ENCODE data around the gene CNTN4.
"Not testable (repeated sequence)": the region's sequence is repeated elsewhere in the genome, so short reads cannot be mapped to it uniquely, and the experiment has no call there.

CNTN4 gene

DNA sequence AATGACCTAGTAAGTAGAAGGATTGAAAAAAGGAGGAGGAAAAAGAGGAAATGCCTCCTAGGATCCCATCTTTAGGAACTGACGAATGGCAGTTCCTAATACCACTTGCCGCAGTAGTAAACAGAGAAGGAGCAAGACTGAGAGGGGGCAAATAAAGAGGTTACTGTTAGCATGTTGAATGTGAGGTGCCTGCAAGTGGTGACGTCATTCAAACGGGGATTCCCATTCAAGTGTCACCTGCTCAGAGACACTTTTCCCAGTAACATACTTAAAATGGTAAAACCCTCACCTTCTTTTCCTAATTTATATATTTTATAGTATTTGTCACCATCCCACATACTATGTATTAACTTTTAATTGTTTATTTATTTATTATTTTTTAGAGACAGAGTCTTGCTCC, 832.6 kb downstream of the CNTN4 start:
- no peak for DNase-seq

DNA sequence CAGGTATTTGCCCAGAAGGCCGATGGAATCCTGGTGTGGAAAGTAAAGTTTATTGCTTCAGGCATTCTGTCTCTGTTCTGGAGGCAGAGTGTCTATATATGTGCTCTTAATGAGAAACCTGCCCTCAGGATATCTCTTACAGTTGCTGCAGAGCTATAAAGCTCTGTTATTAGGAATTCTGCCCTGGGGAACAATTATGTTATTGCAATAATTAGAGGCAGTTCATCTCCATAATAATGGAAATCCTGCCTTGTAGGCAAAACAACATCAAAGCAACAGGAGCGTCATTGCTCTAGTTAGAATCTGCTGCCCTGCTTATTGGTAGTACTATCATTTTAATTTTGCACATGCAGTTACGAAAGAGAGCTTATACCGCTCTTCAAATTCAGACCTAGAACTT, 835.9 kb downstream of the CNTN4 start:
- DNase-seq = no peak

DNA sequence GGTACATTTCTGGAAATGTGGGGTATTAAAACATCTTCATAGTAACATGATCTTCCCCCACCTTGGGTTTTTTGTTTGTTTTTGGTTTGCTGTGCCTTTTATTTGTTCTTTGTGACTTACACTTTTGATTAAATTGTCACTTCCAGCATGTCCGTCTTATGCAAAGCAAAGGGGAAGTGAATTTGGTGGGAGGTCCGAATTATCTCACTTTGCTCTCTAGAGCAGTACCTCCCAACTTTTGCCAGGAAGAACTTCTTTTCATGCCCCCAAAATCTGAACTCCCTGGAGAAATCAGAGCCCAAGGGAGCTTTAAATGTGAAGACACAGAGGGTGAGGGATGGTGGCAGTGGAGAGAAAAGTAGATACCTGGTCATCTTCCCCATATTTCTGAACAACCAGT, 838.4 kb downstream of the CNTN4 start:
- no peak for DNase-seq

DNA sequence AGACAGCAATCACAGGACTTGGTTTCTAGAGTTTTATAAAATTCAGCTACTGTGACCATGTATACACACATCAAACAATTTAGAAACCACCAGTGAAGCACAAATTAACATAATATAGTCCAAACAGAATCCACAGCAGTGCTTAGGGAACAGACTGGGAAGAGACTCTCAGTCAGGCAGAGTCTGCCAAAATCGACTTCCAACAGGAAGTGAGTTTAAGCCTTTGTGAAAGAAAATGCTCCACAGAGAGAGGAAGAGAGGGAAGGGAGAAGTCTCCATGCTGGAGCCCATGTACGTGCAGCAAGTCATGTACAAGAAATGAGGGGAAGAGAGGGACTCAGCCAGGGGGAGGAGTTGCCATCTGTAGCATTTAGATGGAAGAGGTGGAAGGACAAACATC, 838.9 kb downstream of the CNTN4 start:
- DNase-seq = no peak

DNA sequence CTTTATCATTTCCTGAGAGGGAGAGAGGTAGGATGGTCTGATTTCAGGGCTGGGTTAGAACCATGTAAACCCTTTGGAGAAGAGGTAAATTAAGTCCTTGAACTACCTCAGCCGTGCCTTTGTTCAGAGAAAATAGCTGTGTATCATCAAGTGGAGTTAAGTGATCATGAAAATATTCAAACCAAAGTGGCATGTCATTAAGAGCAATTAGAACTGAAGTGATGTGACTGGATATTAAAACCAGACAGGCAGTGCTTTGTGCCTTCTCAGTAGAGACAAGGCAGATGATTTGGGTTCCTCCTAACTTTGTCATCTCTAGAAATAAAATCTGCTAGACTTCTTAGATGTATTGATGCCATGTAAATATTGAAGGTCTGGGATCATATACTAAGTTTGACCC, 840.0 kb downstream of the CNTN4 start:
- DNase-seq = no peak

DNA sequence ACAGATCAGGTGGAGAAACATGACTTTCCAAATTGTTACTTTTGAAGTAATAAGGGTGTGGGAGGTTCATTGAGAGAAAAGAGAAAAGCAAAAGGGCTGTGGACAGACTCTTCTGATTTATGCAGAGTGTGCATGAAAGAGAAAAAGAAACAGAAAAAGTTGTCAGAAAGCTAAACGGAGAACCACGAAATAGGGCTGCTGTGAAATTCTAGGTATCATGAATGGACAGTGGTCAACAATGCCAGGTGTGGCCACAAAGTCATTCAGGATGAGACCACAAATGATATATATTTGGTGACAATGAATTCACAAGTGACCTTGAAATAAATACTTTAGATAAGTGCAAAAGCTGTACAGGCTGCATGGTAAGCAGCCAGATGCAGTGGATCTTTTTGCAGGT, 841.4 kb downstream of the CNTN4 start:
- DNase-seq = no peak

DNA sequence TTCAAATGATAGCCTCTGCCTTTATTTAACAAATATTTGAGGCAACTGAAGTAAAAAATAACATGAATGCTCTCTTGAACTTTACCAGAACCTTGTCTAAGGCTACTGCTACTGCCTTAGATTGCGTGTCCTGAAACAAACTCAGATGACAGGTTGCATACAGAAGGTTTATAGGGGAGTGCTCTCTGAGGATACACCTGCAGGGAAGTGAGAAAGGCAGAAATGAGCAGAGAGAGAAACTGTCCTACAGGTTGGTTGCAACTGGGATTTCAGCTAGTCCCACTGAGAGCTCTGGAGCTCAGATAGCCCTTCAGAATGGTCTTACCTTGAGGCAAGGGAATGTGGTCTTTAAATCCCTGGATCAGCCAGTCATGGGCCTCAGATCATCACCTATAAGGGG, 846.0 kb downstream of the CNTN4 start:
- DNase-seq = no peak

DNA sequence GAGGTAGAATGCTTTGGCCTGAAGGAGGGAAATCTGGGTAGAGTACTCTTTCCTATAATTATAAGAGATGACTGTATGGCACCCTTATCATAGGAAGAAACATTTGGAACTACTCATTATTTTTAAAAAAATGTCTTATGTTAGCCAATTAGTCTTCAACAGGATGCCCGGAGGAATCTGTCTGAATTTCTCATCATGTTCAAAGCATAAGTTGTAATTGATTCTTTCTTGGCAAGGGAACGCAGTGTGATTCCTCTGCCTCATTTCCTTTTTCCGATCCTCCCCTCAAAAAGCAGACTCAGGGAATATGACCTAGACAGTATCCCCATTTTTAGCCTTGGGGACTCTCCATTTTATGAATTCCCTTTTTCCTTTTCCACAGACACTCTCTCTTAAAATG, 846.5 kb downstream of the CNTN4 start:
- DNase-seq = no peak

DNA sequence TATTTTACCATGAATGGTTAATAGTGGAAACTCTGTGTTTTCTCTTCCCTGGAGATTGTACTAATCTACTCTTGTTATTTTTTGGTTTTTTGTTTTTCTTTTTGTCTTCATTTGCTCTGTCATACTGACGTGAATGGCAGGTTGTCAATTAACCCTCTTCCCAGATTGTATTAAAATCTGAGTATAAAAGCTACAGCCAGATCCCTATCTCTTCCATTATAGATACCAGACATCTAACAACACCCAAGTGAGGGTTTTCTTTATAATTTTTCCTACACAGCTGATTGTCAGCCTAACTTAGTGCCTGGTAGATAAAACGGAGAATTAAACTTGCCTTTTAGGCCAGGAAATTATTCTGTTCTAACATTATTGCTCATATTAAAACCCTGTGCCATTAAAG, 848.9 kb downstream of the CNTN4 start:
- no peak for DNase-seq

DNA sequence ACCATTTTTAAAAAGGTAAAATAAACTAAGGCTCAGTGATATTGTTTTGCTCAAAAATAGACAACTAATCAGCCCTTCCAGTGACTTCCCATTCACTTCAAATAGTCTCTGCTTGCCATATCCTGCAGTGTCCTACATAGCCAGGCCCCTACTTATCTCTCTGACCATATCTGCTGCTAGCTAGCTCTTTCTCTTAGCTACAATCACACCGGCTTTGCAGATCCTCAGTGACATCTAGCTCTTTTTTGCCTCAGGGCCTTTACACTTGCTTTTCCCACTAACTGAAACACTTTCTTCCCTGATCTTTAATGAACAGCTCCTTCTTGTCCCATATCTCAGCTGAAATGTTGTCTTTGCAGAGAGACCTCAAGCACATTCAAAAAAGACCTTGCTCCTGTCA, 850.2 kb downstream of the CNTN4 start:
- DNase-seq = no peak

DNA sequence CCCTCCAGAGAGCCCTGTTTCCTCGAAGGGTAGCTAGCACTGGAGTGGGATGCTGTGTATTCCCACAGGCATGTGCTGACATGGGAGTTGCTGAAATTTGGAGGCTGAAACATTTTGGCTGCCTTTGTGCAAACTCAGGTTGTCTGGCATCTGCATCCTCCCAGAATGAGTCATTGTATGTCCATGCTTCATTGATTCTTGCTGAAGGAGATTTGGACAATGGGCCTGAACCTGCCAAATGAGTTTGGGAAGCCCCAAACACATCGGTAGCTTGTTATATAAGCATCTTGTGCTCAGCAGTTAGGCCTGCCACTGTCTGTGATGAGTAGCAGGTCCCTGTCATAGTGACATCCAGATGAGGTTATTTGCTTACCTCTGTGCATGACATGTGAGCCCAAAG, 851.5 kb downstream of the CNTN4 start:
- no peak for DNase-seq

DNA sequence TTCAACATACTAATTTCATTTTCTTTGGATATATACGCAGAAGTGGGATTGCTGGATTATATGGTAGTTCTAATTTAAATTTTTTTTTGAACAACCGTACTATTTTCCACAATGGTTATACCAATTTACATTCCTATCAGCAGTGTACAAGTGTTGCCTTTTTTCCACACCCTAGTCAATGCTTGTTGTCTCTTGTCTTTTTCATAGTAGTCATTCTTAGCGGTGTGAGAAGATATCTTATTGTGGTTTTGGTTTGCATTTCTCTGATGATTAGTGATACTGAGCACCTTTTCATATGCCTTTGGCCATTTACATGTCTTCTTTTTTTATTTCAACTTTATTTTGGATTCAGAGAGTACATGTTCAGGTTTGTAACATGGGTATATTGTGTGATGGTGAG, 858.4 kb downstream of the CNTN4 start:
- no peak for DNase-seq

DNA sequence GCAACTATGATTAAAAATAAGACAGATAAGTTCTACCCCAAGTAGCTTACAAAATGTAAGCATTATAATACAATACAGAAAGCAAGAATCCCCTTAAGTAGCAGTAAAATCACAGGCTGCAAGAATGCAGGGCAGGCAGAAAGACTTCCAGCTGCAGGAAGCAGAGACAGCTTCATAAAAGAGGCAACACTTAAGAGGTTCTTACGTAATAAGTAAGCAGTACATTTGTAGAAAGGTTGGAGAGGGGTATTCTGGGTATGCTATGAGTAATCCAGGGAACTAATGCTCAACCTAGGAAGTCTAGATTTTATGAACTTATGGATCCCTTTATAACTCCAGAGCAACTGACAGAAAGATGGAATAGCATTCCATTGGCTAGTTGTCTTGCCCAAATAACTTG, 859.9 kb downstream of the CNTN4 start:
- DNase-seq = no peak

DNA sequence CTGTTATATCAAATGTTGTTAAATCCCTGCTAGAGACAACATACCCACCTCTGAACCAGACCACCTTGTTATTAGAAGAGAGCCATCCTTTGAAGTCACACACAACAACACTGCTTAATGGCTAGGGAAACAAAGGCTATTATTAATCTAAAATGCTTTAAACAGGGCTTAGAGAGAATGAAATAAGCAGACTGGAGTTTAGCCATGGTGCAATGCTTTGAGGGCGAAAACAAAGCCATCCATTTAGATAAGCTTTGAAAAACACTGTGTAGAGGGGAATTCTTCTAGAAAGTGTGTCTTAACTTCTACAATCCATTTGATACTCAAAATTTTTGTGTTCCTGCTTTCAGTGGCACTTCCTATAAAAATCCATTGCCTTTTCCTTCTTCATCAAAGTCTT, 862.9 kb downstream of the CNTN4 start:
- DNase-seq = no peak

DNA sequence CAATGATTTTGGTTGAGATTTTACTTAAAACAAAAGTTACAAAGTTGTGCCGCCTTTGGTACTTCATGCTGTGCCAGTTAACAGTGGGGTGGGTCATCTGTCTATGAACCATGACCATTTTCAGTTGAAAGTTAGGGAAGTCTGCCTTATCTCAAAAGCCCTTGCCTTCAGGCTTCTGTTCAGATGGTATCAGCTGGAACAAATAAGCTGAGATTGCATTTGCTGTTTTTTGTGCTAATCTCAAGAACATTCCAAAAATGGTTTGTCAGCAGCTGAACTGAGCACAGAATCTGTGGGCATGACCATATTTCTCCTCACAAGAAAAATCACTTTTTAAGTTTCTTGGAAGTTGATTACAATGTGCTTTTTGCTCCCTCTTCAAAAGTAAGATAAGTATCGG, 869.2 kb downstream of the CNTN4 start:
- DNase-seq = no peak

DNA sequence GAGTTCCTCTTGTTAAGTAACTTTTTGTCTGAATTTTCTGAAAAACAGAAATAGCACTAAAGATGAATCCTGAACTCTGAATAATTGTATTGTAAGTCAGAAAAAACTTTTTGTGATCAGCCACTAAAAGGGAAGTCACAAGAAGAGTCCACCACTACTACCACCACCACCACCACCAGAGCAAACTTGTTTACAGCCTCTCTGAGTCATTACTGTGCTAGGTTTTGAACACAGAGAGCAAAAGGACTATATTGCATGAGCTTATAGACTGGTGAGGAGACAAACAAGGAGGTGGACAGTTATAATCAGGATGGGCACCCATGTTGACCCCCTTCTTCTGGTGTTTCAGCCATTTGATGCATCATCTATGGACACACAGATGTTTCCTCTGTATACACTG, 869.8 kb downstream of the CNTN4 start:
- DNase-seq = no peak

DNA sequence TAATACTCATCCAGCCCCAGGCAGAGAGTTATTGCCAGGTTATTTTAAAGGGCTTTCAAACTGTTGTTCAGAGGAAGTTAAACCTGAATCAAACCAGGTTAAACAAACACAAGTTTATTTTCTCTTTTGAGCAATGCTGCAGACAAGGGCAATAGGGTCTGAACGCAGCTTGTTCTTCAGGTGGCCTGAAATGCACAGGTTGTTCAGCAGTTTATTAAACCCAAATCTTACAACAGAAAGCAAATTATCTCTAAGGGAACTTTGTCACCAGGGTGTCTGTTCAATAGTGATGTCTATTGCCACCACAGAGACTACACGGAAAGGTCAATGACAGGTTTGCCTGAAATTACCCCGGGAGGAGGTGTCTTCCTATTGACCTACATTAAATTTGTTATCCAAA, 877.5 kb downstream of the CNTN4 start:
- DNase-seq = no peak

DNA sequence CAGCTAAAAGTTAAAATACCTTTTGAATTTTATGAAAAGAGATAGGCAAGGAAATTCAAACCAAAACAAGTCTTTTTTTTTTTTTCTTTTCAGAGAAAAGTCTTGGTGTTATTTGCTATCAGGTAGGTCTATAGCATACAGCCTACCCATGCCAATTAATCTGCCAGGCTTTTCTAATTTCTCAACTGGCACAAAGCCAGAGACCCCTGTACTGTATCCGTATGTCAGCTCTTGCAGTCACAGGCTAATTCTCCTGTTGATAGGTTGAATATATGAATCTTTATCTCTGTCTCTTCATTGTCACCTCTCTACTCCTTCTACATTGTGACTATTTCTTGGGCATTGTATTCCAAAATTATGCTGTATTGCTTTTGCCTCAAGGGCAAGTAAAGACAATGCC, 878.1 kb downstream of the CNTN4 start:
- no peak for DNase-seq

DNA sequence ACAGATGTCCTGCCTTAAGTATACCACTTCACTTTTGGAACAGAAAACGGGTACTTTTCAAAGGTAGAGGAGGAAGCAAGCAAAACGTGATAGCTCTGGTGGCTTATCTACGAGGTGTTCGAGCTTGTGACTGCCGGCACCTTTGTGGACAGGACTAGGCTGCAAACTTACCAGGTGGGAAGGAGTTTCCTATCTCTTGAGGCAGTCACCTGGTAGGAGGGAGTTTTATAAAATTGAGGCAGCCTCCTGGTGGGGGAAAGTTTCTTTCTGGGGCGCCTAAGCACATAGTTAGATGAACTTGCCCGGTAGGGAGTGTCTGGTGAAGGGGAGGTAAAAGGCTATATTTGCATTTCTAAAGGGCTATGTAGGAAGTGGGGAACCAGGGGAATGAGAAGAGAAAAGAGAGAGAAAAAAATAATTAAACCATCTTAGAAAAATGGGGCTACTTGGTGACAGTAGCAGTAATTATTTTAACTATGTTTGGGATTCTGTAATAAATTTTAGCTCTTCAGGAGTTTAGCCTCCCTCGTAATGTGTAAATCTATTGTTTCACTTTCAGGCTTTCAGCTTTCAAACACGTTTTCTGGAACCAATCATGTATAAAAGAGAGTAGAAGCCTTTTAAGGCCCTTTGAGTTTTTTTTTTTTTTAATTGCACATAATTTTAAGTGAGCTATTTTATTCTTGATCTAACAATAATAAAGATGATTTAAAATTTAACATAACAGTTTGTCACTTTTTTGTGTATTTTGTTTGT, 880.5 kb downstream of the CNTN4 start:
- no peak for DNase-seq

DNA sequence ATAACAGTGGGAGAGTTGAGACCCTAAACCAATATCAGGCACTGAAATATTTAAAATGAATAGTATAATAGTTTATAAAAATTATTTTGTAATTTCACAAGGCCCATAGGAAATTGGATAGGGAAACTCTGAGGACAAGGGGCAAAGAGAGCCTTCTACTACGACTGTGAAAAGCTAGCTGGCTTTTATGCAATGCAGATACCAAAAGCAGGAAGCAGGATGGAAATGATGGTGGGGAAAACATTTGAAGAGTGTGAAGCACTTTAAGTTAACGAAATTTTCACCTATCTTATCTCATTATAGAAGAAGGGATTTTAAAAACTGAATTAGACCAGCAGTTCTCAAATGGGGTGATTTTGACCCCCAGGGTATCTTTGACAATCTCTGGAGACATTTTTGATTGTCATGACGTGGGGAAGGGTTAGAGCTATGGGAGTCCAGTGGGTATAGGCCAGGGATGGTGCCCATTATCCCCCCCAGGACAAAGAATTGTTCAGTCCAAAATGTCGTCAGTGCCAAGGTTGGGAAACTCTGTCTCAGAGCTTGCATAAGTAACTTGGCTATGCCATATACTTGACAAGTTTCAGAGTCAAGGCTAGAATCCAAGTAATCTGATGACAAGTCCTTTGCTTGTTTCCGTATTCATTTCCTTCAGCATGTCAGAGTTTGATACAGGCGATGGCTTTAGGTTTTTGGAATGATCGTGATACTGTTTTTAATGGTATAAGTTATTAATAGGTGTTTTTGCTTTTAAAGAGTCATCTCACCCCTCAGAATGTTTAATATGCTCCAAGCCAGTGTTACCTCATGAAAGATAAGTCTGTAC, 885.6 kb downstream of the CNTN4 start:
- no peak for DNase-seq

DNA sequence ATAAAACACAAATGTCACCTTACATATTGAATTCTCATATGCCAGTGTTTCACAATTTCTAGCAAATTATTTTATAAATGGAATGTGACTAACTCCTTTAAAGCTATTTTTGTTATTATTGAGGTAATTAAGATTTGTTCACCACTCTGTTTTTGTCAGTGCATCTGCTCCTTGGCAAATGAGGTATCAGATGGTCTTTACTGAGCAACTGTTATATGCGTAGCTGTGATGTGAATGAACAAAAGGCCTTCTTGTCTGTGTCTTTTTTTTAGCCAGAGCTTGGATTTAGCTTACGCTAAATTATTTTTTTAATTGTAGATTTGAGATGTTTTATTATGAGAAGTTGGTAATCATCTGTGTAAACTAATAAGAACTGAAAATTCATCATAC, 886.2 kb downstream of the CNTN4 start:
- no peak for DNase-seq

DNA sequence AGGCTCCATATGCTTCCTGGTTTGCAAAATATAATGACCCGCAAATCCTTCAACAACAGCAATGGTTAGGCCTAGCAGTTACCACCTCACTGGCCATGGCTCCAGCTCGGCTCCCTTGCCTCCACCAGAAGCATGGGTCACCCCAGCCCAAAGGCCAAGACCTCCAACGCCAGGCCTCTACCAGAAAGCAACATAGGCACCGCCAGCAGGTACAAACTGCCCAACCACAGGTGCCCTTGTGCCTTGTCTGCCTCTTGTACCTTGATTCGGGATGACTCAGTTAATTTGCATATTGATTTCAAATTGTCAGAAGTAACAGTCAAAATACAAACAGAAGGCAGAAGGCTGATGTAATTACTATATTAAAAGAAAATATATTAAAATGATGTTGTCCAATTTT, 886.8 kb downstream of the CNTN4 start:
- DNase-seq = no peak

DNA sequence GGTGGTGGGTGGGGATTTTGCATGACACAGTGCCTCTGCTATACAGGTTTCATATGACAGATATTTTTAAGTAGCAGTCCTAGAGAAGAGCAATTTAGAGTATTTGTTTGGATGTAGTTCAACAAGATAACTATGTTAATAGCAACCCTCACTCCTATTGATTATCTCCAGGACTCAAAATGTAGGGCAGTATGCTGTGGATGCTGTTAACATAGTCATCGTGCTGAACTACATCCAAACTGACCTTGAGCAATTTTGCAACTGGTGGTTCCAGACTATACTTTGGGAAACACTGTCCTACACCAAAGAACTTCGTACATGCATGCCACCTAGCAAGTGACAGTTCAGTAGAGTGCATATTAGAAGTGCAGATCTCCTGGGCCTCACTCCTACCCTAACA, 893.9 kb downstream of the CNTN4 start:
- DNase-seq = no peak

DNA sequence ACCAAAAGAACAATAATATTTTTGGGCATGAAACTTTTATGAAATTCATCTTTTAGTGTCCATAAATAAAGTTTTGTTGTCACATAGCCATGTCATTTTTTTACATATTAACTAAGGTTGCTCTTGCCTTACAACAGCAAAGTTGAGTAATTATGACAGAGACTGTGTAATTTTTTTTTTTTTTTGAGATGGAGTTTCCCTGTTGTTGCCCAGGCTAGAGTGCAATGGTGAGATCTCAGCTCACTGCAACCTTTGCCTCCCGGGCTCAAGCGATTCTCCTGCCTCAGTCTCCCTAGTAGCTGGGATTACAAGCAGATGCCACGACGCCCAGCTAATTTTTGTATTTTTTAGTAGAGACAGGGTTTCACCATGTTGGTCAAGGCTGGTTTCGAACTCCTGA, 894.5 kb downstream of the CNTN4 start:
- not testable (repeated sequence) for DNase-seq

DNA sequence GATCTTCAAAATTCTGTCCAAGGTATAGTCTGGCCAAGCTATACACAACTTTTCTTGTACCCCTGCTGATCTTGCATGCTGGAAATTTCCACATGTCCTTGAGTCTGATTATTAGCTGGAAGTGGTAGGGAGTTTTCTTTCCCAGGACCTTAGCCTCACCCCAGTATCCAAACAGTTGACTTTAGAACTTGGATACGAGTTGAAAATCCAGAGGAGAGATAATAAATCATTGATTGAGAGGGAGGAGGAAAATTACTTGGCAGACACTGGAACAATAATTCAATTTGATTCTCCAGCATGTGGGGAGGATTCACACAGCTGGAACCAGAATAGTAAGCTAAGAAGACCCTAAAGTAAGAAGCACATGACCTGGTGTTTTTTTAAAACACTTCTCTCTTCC, 895.1 kb downstream of the CNTN4 start:
- DNase-seq = no peak

All from inflammatory macrophage treated with lipopolysaccharide for 1 hour (primary cell).